Activated B cell treated with CpG ODN at 0.5 μM for 24 hours (primary cell): ENCODE measurements around the gene TWNK. TPM values are rescaled to one million over a fixed set of nuclear protein-coding genes. Genes with fewer than 3 reads are reported as not detected.

Source experiments
- ATAC-seq: fragments of 200-7000 bp; cut with Tn5 transposase; one replicate; pipeline ENCODE4 v1.10.0; 2021; ENCODE audit warnings: low read depth, mild to moderate bottlenecking, moderate library complexity
- CTCF ChIA-PET: fragments of 350-600 bp; sonication (Branson Sonifier 250); formaldehyde crosslinking; loops from one replicate; lab custom pipeline; 2021; ENCODE audit warnings: antibody characterized with exemption; lab: Charles Lee
- POLR2A ChIA-PET: fragments of 350-600 bp; sonication (Branson Sonifier 250); formaldehyde crosslinking; loops from one replicate; lab custom pipeline; 2021; ENCODE audit warnings: antibody characterized with exemption; lab: Charles Lee
- DNase-seq: peaks from one replicate; pipeline ENCODE4 v3.0.0; 2022
- H3K27ac Mint-ChIP-seq: one replicate; pipeline ENCODE4 v1.8.0; 2020; ENCODE audit warnings: mixed read lengths
- H3K27me3 Mint-ChIP-seq: one replicate; pipeline ENCODE4 v1.8.0; 2021; ENCODE audit warnings: mixed read lengths
- H3K36me3 Mint-ChIP-seq: one replicate; pipeline ENCODE4 v1.8.0; 2021; ENCODE audit warnings: low read depth, mixed read lengths
- H3K4me1 Mint-ChIP-seq: one replicate; pipeline ENCODE4 v1.8.0; 2021; ENCODE audit warnings: mixed read lengths
- H3K4me3 Mint-ChIP-seq: one replicate; pipeline ENCODE4 v1.8.0; 2020; ENCODE audit warnings: mild to moderate bottlenecking, mixed read lengths
- H3K9me3 Mint-ChIP-seq: one replicate; pipeline ENCODE4 v1.8.0; 2020; ENCODE audit warnings: mixed read lengths
- CTCF ChIP-seq: fragments of 200-600 bp; IDR thresholded peaks from one replicate; pipeline ENCODE4 v1.8.0; 2022; ENCODE audit warnings: antibody characterized with exemption, mild to moderate bottlenecking
- intact Hi-C: fragments of 100-400 bp; cut with micrococcal nuclease; formaldehyde crosslinking; loops from one replicate; pipeline ENCODE4 v1.15.1; 2024
- total RNA-seq: library from RNA; stranded (reverse); gene quantifications from 2 replicates; pipeline ENCODE4 v1.2.3, GENCODE V29; 2022

The TWNK gene
- total RNA-seq, 1 donor from 2014 or later: 19.2 TPM

DNA sequence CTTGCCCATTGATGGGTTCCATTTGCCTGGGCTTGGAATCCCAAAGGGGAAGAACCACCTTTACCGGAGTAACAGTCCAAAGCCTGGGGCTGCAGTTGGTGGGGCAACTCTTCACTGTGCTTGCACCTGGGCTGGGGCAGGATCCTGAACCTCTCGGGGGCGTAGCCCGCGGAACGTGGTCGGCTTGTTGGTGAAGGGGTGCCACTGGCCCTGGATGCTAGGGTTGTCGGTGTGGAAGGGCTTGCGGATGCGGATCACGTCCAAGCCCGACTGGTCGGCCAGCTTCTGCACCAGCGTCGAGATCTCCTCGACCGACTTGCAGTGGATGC, 756 bp upstream of the TWNK start:
- TF ChIP-seq CTCF: no peak
- ChIA-PET CTCF (interaction anchor here (6.0 kb wide), 1 partner anchor 11 kb away, joined by 34 read pairs; no protein-coding TSS in a partner anchor), POLR2A (interaction anchor here (4.7 kb wide), 1 partner anchor 12 kb away, joined by 54 read pairs; the partner anchor contains the start of gene LZTS2)
- H3K4me3 Mint-ChIP-seq: peak overlapping the region; percentile 92
- H3K27me3 Mint-ChIP-seq: no peaks in the 10 kb centered on the region
- no peaks in the 10 kb centered on the region for H3K9me3 Mint-ChIP-seq
- no peak for ATAC-seq
- H3K4me1 Mint-ChIP-seq: peaks cover 46% of the 10 kb centered on the region
- H3K27ac Mint-ChIP-seq: no peak overlapping the region
- H3K36me3 Mint-ChIP-seq: peaks cover 54% of the 10 kb centered on the region
- intact Hi-C loops: loop anchor here (2.0 kb wide), 1 partner anchor 18 kb away; the partner anchor contains the start of gene SEMA4G
- no peak for DNase-seq

GRCh38 chr10:100987685-100988049, 324 bp downstream of the TWNK start:
- DNase-seq (no peak), ATAC-seq (peak; percentile 13)
- no peaks in the 10 kb centered on the region for H3K27me3 Mint-ChIP-seq
- ChIA-PET CTCF (interaction anchor here (6.0 kb wide), 1 partner anchor 9 kb away, joined by 34 read pairs; no protein-coding TSS in a partner anchor), POLR2A (interaction anchor here (1.0 to 4.7 kb wide), 2 partner anchors 11 to 75 kb away, joined by 3 to 54 read pairs; partner anchors contain the start of genes LZTS2 and SLF2)
- H3K4me1 Mint-ChIP-seq: peaks cover 46% of the 10 kb centered on the region
- H3K27ac Mint-ChIP-seq: peak overlapping the region; percentile 82
- intact Hi-C loops: loop anchor here (1.0 to 2.0 kb wide), 2 partner anchors 10 to 19 kb away; partner anchors contain the start of gene SEMA4G
- no peaks in the 10 kb centered on the region for H3K9me3 Mint-ChIP-seq
- TF ChIP-seq CTCF: no peak
- H3K4me3 Mint-ChIP-seq: peak overlapping the region; percentile 92
- peaks cover 47% of the 10 kb centered on the region for H3K36me3 Mint-ChIP-seq

DNA sequence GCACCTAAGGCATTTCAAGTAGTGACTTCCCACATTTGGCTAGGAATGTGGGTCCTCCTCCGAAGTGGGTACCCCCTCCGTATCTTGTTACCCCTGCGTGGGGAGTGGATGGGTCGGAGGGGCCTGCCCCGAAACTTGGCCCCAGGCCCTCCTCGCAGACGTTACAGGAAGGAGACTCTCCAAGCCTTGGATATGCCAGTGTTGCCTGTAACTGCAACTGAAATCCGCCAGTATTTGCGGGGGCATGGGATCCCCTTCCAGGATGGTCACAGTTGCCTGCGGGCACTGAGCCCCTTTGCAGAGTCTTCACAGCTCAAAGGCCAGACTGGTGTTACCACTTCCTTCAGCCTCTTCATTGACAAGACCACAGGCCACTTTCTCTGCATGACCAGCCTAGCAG, 823 bp downstream of the TWNK start:
- intact Hi-C loops: no loop called here
- H3K27ac Mint-ChIP-seq: no peak overlapping the region
- CTCF ChIA-PET: interaction anchor here (6.0 kb wide), 1 partner anchor 9 kb away, joined by 34 read pairs; no protein-coding TSS in a partner anchor

GRCh38 chr10:100989088-100989487, 1.7 kb downstream of the TWNK start:
- Mint-ChIP-seq H3K4me3 (no peak overlapping the region), H3K36me3 (peaks cover 52% of the 10 kb centered on the region), H3K9me3 (no peaks in the 10 kb centered on the region), H3K27ac (no peak overlapping the region), H3K27me3 (no peaks in the 10 kb centered on the region), H3K4me1 (peaks cover 46% of the 10 kb centered on the region)
- intact Hi-C loops: no loop called here
- DNase-seq (no peak), ATAC-seq (no peak)
- ChIA-PET POLR2A (interaction anchor here (4.7 kb wide), 1 partner anchor 9 kb away, joined by 54 read pairs; the partner anchor contains the start of gene LZTS2), CTCF (interaction anchor here (6.0 kb wide), 1 partner anchor 8 kb away, joined by 34 read pairs; no protein-coding TSS in a partner anchor)
- no peak for TF ChIP-seq CTCF

More for the DNA sequence above, 823 bp downstream of the TWNK start:
- ATAC-seq (no peak), DNase-seq (no peak)
- H3K36me3 Mint-ChIP-seq: peaks cover 48% of the 10 kb centered on the region
- TF ChIP-seq CTCF: no peak
- peak overlapping the region; percentile 92 for H3K4me3 Mint-ChIP-seq
- peaks cover 46% of the 10 kb centered on the region for H3K4me1 Mint-ChIP-seq
- no peaks in the 10 kb centered on the region for H3K9me3 Mint-ChIP-seq
- POLR2A ChIA-PET: interaction anchor here (0.6 to 4.7 kb wide), 2 partner anchors 10 to 76 kb away, joined by 3 to 54 read pairs; partner anchors contain the start of gene LZTS2
- H3K27me3 Mint-ChIP-seq: no peaks in the 10 kb centered on the region

- peak overlapping the region; percentile 0 for H3K27ac Mint-ChIP-seq
- ChIA-PET CTCF (interaction anchor here (1.6 kb wide), 1 partner anchor 20 kb away, joined by 4 read pairs; no protein-coding TSS in a partner anchor), POLR2A (interaction anchor here (0.6 kb wide), 1 partner anchor 981 kb away, joined by 5 read pairs; no protein-coding TSS in a partner anchor)
- peaks cover 32% of the 10 kb centered on the region for H3K4me1 Mint-ChIP-seq
- H3K4me3 Mint-ChIP-seq: no peak overlapping the region
- intact Hi-C loops: no loop called here
- H3K27me3 Mint-ChIP-seq: no peaks in the 10 kb centered on the region
- DNase-seq (no peak), ATAC-seq (no peak)
- peaks cover 44% of the 10 kb centered on the region for H3K36me3 Mint-ChIP-seq
- TF ChIP-seq CTCF: no peak
- no peaks in the 10 kb centered on the region for H3K9me3 Mint-ChIP-seq
These were observed 6.8 kb downstream of the TWNK start for GRCh38 chr10:100993986-100994708.
